Activated T-helper 17 cell treated with anti-CD3 and anti-CD28 coated beads, Interleukin-2, amount 50 U/mL, for 72 hours (primary cell): ENCODE measurements around the gene CCNI. TPM values are rescaled to one million over a fixed set of nuclear protein-coding genes. Genes with fewer than 3 reads are reported as not detected.
"Not testable (repeated sequence)": the region's sequence is repeated elsewhere in the genome, so short reads cannot be mapped to it uniquely, and the experiment has no call there.

Experiments used
- ATAC-seq: fragments of 150-1000 bp; cut with Tn5 transposase; replicated peaks from 2 replicates; pipeline ENCODE4 v1.10.0; 2021; ENCODE audit warnings: mild to moderate bottlenecking, moderate library complexity
- H3K27ac Mint-ChIP-seq: one replicate; pipeline ENCODE4 v1.8.0; 2022; ENCODE audit warnings: mixed read lengths
- H3K27me3 Mint-ChIP-seq: one replicate; pipeline ENCODE4 v1.8.0; 2022; ENCODE audit warnings: mixed read lengths
- H3K36me3 Mint-ChIP-seq: one replicate; pipeline ENCODE4 v1.8.0; 2022; ENCODE audit warnings: low read depth, mild to moderate bottlenecking, mixed read lengths
- H3K4me1 Mint-ChIP-seq: one replicate; pipeline ENCODE4 v1.8.0; 2022; ENCODE audit warnings: mixed read lengths
- H3K4me3 Mint-ChIP-seq: one replicate; pipeline ENCODE4 v1.8.0; 2022; ENCODE audit warnings: mild to moderate bottlenecking, mixed read lengths
- H3K9me3 Mint-ChIP-seq: one replicate; pipeline ENCODE4 v1.8.0; 2022; ENCODE audit warnings: mixed read lengths
- total RNA-seq, 2 donors: library from RNA; stranded (reverse); gene quantifications; one replicate each; pipeline ENCODE4 v1.2.3, GENCODE V29; 2022

Gene CCNI
- total RNA-seq, 2 donors from 2014 or later, result 182 to 306 TPM

DNA sequence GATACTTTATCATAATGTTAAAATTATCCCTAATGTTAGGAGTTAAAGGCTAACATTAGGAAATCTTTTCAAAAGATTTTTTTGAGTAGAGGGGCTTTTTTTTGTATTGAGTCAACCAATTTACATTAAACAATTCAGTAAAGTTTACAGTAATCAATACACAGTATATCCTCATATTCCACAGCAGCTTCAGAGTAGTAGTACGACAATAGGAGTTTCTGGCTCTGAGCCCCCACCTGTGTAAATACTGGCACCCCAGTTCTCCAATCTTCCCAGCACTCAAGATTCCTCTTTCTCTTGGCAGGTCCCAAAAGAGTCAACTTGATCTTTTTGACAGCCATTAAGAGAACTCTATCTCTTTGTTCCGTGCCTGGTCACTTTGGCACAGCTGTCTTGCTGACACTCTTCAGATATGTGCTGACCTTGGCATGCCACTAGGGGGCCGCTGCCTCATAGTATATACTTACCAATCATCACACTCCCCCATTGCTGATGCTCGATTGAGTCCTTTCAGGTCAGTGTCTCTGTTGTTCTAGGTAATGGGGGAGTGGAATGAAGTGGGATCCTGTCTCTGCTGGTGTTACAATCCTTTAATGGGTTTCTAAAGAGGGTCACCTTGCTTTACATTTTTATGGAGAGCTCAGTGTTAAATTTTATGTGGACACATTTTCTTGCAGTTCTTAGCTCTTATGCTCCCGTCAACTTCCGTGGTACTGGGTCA, 19.5 kb upstream of the CCNI start:
- Mint-ChIP-seq H3K36me3 (no peaks in the 10 kb centered on the region), H3K27me3 (no peaks in the 10 kb centered on the region), H3K4me1 (peaks cover 8% of the 10 kb centered on the region), H3K27ac (no peak overlapping the region), H3K9me3 (no peaks in the 10 kb centered on the region), H3K4me3 (no peak overlapping the region)
- peak; percentile 100 for ATAC-seq

DNA sequence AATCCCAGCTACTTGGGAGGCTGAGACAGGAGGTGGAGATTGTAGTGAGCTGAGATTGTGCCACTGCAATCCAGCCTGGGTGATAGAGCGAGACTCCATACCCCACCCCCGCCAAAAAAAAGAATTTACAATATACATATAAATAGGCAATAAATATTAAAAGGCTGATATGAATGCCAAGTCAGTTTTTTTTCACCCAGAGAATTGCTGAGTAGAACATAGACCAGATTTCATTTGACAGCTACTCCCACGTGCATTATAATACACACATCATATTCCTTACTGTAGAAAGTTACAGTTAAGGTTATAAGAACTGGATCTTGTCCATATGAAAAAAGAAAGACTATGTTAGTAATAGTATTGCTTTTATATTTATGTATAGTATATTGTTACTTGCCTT, 18.7 kb upstream of the CCNI start:
- H3K36me3 Mint-ChIP-seq, result no peaks in the 10 kb centered on the region
- H3K27me3 Mint-ChIP-seq, result no peaks in the 10 kb centered on the region
- H3K4me1 Mint-ChIP-seq, result peaks cover 5% of the 10 kb centered on the region
- no peaks in the 10 kb centered on the region for H3K9me3 Mint-ChIP-seq
- ATAC-seq, result no peak
- no peak overlapping the region for H3K4me3 Mint-ChIP-seq
- H3K27ac Mint-ChIP-seq, result no peak overlapping the region

DNA sequence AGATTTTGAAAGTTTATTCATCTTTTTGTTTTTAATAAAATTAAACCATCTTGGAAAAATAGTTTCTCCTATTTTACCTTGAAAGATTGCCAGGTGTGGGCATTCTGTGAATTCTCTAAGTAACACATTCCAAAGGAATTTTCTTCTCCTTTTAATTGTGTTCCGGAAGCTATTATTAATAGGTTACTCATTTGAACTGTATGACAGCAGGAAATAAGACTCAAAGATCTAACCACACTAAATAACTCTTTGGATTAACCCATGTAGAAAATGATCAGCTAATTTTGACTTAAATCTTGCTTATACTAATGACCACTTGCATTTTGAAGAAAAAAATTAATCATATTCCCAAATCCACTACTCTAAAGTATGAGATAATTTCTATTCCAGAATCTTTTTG, 17.6 kb upstream of the CCNI start:
- ATAC-seq, result no peak
- no peak overlapping the region for H3K4me3 Mint-ChIP-seq
- no peaks in the 10 kb centered on the region for H3K9me3 Mint-ChIP-seq
- H3K4me1 Mint-ChIP-seq, result peaks cover 5% of the 10 kb centered on the region
- no peaks in the 10 kb centered on the region for H3K36me3 Mint-ChIP-seq
- H3K27me3 Mint-ChIP-seq, result no peaks in the 10 kb centered on the region
- H3K27ac Mint-ChIP-seq, result no peak overlapping the region

DNA sequence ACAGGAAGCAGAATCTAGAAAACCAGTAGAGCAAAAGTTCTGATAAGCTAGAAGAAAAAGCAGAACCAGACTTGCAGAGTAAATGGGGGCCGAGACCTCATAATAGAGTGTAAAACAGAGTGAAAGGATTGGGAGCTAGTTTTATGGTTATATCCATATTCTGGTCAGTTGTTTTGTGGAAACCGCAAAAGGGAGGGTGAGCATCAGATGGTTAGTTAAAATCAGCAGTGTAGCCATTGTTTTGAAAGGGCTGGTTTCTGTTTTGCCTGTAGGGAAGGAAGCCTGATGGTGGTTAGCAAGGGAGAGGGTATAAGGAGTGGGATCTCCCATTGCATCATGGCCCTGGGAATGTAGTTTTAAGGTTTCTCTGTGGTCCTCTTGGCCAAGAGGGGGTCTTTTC, 17.2 kb upstream of the CCNI start:
- no peak overlapping the region for H3K4me3 Mint-ChIP-seq
- H3K4me1 Mint-ChIP-seq, result peaks cover 5% of the 10 kb centered on the region
- no peaks in the 10 kb centered on the region for H3K9me3 Mint-ChIP-seq
- H3K36me3 Mint-ChIP-seq, result no peaks in the 10 kb centered on the region
- H3K27me3 Mint-ChIP-seq, result no peaks in the 10 kb centered on the region
- no peak for ATAC-seq
- H3K27ac Mint-ChIP-seq, result no peak overlapping the region

DNA sequence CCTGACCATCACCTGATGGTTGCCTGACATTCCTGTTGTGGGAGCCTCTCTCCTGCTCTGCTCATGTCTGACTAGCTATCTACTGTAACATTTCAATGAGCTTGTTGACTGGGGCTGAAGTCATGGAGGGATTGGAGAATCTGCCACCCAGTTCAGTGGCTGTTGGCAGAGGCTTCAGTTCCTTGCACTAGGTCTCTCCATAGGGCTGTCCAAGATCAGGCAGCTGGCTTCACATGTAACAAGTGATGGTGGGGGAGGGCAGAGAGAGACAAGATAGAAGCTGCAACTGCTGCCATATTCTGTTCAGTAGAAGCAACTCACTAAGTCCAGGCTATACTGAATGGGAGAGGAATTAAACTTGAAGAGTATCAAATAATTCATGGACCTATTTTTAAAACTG, 14.1 kb upstream of the CCNI start:
- no peaks in the 10 kb centered on the region for H3K36me3 Mint-ChIP-seq
- H3K9me3 Mint-ChIP-seq, result no peaks in the 10 kb centered on the region
- H3K4me1 Mint-ChIP-seq, result peaks cover 5% of the 10 kb centered on the region
- ATAC-seq, result no peak
- H3K27ac Mint-ChIP-seq, result no peak overlapping the region
- H3K27me3 Mint-ChIP-seq, result no peaks in the 10 kb centered on the region
- H3K4me3 Mint-ChIP-seq, result no peak overlapping the region

DNA sequence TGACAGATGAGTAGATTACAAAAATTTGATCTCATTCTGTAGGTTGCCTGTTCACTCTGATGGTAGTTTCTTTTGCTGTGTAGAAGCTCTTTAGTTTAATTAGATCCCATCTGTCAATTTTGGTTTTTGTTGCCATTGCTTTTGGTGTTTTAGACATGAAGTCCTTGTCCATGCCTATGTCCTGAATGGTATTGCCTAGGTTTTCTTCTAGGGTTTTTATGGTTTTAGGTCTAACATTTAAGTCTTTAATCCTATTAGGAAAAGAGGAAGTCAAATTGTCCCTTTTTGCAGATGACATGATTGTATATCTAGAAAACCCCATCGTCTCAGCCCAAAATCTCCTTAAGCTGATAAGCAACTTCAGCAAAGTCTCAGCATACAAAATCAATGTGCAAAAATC, 11.2 kb upstream of the CCNI start:
- H3K27ac Mint-ChIP-seq, ATAC-seq, H3K4me1 Mint-ChIP-seq, H3K4me3 Mint-ChIP-seq, H3K9me3 Mint-ChIP-seq, H3K36me3 Mint-ChIP-seq, H3K27me3 Mint-ChIP-seq: not testable (repeated sequence)

DNA sequence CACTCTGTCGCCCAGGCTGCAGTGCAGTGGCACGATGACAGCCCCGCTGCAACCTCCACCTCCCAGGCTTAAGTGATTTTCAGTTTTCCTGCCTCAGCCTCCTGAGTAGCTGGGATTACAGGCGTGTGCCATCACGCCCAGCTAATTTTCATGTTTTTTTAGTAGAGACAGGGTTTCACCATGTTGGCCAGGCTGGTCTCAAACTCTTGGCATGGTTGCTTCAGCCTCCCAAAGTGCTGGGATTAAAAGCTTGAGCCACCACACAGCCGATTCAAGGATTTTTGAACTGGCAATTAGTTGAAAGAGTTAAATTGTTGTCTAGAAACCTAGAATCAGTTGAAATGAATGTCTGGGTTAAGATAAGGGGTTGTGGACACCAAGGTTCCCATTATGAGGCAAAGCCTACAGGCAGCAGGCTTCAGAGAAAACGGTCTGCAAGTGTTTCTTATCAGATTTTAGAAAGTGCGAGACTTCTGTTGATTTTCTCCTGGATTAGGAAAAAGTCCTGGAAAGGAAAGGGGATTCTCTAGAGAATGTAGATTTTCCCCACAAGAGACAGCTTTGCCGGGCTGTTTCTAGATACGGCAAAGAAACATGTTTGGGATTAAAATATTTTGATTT, 8.3 kb upstream of the CCNI start:
- Mint-ChIP-seq H3K4me1 (peaks cover 9% of the 10 kb centered on the region), H3K27me3 (no peaks in the 10 kb centered on the region), H3K4me3 (no peak overlapping the region), H3K36me3 (no peaks in the 10 kb centered on the region), H3K27ac (no peak overlapping the region), H3K9me3 (no peaks in the 10 kb centered on the region)
- no peak for ATAC-seq

DNA sequence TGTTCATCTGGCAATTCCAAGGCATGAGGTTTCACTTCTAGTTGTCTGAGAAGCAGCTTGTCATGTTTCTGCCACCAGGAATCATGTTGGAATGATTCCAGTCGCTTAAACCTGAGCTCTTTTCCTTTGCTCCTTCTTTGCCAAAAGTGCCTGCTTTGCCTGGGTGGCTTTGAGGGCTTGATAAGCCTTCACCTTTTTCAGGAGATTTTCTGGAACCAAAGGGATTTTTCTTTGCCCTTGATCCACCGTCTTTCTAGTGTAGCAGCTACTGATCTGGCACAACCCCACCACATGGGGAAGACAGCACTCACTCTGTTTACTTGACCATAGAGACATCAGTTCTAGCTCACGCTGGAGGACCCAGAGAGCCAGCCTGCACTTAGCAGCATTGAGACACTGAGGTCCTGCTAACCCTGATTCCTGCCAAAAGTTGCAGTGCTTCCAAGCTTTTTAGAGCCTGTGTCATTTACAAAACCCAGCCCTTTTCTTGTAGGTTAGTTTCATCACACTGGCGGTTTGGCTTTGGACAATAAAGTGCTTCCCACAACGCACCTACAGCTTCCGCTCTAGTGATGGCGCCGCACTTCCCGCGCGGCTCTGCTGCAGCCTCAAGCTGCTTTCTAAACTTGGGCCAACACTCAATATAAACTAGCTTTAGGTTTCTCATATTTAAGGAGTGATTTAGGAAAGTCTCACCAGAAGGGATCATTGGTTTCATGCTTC, 7.3 kb upstream of the CCNI start:
- no peak overlapping the region for H3K4me3 Mint-ChIP-seq
- no peak for ATAC-seq
- H3K9me3 Mint-ChIP-seq, result no peaks in the 10 kb centered on the region
- no peaks in the 10 kb centered on the region for H3K36me3 Mint-ChIP-seq
- no peak overlapping the region for H3K27ac Mint-ChIP-seq
- H3K4me1 Mint-ChIP-seq, result peaks cover 12% of the 10 kb centered on the region
- H3K27me3 Mint-ChIP-seq, result no peaks in the 10 kb centered on the region

DNA sequence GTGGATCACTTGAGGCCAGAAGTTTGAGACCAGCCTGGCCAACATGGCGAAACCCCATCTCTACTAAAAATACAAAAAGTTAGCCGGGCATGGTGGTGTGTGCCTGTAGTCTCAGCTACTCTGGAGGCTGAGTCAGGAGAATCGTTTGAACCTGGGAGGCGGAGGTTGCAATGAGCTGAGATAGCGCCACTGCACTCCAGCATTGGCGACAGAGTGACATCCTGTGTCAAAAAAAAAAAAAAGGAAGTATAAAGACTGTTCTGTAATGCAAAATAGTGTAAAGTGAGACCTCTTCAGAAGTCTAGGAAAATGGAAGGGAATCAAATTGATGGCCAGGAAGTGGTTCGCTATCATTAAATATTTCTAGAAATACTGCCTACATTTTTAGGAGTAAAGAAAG, 5.0 kb upstream of the CCNI start:
- not testable (repeated sequence) for H3K36me3 Mint-ChIP-seq, H3K27ac Mint-ChIP-seq, ATAC-seq, H3K27me3 Mint-ChIP-seq, H3K9me3 Mint-ChIP-seq, H3K4me3 Mint-ChIP-seq
- H3K4me1 Mint-ChIP-seq, result peaks cover 29% of the 10 kb centered on the region

DNA sequence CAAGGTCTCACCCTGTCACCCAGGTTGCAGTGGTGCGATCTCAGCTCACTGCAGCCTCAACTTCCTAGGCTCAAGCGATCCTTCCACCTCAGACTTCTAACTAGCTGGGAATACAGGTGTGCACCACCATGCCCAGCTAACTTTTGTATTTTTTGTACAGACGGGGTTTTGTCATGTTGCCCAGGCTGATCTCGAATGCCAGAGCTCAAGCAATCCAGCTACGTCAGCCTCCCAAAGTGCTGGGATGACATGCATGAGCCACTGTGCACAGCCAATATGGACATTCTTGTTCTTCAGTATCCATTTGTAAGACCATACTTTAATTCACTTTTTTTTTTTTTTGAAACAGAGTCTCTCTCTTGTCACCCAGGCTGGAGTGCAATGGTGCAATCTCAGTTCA, 3.5 kb upstream of the CCNI start:
- Mint-ChIP-seq H3K4me3 (no peak overlapping the region), H3K9me3 (no peaks in the 10 kb centered on the region), H3K36me3 (no peaks in the 10 kb centered on the region), H3K4me1 (peaks cover 29% of the 10 kb centered on the region), H3K27ac (no peak overlapping the region), H3K27me3 (no peaks in the 10 kb centered on the region)
- no peak for ATAC-seq

DNA sequence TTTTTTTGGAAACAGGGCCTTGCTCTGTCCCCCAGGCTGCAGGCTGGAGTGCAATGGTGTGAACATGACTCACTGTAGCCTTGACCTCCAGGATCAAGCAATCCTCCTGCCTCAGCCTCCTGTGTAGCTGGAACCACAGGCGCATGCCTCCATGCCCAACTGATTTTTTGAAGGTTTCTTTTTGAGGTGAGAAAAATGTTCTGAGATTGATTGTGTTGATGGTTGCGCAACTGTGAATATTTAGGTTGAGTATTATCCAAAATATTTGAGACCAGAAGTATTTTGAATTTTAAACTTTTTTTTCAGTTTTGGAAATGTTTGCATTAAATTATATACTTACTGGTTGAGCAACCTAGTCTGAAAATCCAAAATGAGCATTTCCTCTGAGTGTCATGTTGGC, 2.6 kb upstream of the CCNI start:
- Mint-ChIP-seq H3K36me3 (no peaks in the 10 kb centered on the region), H3K4me1 (peaks cover 27% of the 10 kb centered on the region), H3K27me3 (no peaks in the 10 kb centered on the region), H3K9me3 (no peaks in the 10 kb centered on the region), H3K4me3 (no peak overlapping the region), H3K27ac (no peak overlapping the region)
- ATAC-seq, result no peak

DNA sequence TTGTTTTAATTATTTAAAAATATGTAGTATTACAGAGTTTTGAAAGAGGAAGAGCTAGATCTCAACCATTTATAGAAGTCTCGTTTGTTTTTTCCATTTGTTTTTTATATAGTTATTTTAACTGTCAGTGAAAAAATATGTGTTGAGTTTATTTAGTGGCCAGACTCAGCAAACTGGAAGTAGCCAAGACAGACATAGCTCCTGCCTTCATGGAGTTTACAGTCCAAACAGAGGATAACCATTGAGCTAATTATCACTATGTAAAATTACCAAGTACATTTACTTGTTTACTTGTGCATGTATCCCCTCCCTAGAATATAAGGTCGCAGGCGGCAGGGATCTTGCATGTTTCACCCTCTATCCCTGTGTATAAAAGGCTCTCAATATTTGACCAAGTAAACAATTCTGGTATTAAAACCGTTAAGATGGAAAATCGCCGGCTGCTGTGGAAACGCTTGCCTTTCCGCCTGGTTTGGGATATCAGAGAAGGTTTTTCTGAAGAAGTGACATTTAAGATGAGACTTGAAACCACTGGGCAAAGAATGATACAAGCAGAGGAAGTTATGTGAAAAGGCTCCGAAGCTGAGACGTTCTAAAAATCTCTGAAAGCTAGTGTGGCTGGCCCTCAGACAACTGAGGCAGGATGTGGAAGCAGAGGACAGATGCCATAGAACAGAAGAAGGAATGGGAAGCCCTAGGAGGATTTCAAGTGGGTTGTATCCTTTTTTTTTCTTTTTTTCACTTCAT, 1.3 kb upstream of the CCNI start:
- H3K9me3 Mint-ChIP-seq, result no peaks in the 10 kb centered on the region
- H3K36me3 Mint-ChIP-seq, result peaks cover 6% of the 10 kb centered on the region
- H3K27ac Mint-ChIP-seq, result no peak overlapping the region
- no peak overlapping the region for H3K4me3 Mint-ChIP-seq
- H3K4me1 Mint-ChIP-seq, result peaks cover 24% of the 10 kb centered on the region
- H3K27me3 Mint-ChIP-seq, result no peaks in the 10 kb centered on the region
- ATAC-seq, result no peak

DNA sequence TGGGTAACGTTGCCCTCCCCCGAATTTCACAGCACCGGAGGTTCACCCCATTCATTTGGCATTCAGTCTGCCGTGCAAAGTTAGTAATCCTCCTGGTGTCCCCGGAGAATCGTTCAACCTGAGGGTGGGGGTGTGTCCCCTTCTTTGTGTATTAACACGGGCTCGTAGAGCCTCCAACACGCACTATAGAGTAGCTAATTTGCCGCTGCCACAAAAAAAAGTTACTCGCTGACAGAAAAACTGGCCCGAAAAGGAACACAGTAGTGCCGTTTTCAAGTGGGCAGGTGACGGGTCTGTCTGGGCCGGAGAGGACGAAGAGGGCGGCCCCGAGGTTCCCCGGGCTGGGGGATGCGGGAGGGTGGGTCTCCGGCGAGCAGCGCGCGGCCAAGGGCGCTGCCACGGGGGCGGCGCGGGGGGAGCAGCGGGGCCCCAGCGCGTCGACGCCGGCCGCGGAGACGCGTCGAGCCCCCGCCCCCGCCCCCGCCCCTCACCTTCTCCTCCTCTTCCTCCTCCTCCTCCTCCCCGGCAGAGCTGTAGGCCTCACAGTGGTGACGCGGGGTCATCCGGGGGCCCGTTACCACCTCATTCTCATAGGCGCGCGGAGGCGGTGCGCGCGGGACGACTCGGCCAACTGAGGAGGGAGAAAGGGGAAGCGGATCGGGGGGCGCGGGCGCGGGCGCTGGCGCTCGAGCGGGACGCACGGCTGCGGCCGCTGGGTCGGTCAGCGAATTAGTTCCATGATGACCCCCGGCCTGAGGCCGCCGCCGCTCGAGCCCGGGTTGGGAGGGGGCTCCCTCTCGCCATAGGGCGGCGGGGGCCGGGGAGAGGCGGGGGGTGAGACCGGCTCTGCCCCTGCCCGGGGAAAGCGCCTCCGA, 571 bp downstream of the CCNI start:
- Mint-ChIP-seq H3K36me3 (peaks cover 24% of the 10 kb centered on the region), H3K4me1 (peaks cover 32% of the 10 kb centered on the region), H3K9me3 (no peaks in the 10 kb centered on the region), H3K27ac (no peak overlapping the region), H3K27me3 (no peaks in the 10 kb centered on the region), H3K4me3 (no peak overlapping the region)
- ATAC-seq, result peak; percentile 67

DNA sequence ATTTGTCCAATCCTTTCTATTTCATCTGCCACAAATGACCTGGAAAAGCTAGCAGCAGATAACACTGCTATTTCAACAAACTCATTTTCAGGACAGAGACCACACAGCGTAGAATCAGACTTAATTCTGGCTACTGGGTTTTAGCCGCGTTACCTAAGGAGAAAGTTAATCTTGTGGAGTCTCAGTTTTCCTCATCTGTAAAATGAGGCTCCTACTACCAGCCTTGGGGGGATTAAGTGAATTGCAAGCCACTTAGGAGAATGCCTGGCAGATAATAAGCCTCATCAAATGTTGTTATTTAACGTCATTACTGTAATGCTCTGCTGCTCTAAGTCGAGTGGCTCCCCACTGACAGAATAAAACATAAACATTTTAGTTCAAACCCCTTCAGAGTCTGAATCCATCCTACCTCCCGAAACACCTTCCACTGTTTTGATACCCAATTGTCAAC, 1.4 kb downstream of the CCNI start:
- Mint-ChIP-seq H3K27me3 (no peaks in the 10 kb centered on the region), H3K27ac (no peak overlapping the region), H3K4me3 (no peak overlapping the region), H3K9me3 (no peaks in the 10 kb centered on the region), H3K4me1 (peaks cover 37% of the 10 kb centered on the region), H3K36me3 (peaks cover 32% of the 10 kb centered on the region)
- no peak for ATAC-seq
